ENCODE results near the gene MCM8. TPM values are rescaled to one million over a fixed set of nuclear protein-coding genes. Genes with fewer than 3 reads are reported as not detected.
A peak's percentile ranks its signal among the peaks of the same experiment; 100 is the strongest.

Gene MCM8
- total RNA-seq, 6 donors from 2014 or later: 2.9 to 7.5 (median 3.9) TPM

DNA sequence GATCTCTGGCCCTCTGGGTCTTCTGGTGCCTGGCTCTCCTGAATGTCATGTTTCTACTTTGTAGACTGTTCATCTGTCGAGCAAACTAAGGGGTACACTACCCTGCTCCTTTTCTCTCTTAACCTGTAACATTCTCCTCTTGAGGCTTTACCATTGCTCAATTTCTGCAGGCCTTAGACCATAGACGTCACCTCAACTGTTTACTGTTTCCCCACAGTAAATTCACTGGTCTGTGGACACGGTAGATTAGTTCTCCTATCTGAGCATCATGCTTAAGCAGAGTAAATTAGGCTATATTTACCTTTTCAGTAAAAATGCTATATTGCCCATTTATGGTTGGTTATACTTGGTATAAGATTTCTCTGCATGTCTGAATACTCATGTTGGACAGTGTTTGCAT lies 40.5 kb downstream of the MCM8 start:
- H3K4me1 ChIP-seq: no peaks in the 10 kb centered on the region
- no peak overlapping the region for H3K4me3 ChIP-seq
- peaks cover 0 to 15% (median 6%) of the 10 kb centered on the region in 4 donors for H3K36me3 ChIP-seq
- TF ChIP-seq POLR2AphosphoS5 (IDR thresholded peaks at IDR 0.05) (no peak), EP300 (IDR thresholded peaks at IDR 0.05) (no peak), POLR2A (IDR thresholded peaks at IDR 0.05) (no peak)
- TF ChIP-seq, protein P1, sequence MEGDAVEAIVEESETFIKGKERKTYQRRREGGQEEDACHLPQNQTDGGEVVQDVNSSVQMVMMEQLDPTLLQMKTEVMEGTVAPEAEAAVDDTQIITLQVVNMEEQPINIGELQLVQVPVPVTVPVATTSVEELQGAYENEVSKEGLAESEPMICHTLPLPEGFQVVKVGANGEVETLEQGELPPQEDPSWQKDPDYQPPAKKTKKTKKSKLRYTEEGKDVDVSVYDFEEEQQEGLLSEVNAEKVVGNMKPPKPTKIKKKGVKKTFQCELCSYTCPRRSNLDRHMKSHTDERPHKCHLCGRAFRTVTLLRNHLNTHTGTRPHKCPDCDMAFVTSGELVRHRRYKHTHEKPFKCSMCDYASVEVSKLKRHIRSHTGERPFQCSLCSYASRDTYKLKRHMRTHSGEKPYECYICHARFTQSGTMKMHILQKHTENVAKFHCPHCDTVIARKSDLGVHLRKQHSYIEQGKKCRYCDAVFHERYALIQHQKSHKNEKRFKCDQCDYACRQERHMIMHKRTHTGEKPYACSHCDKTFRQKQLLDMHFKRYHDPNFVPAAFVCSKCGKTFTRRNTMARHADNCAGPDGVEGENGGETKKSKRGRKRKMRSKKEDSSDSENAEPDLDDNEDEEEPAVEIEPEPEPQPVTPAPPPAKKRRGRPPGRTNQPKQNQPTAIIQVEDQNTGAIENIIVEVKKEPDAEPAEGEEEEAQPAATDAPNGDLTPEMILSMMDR (IDR thresholded peaks at IDR 0.05): no peak
- H3K27ac ChIP-seq: no peak overlapping the region
- 64 to 81% methylated on average over 3 of the region's 3 CpGs for WGBS, 2 donors
- no peak for DNase-seq
- H3K27me3 ChIP-seq: no peaks in the 10 kb centered on the region
- no peak for ATAC-seq (ENCODE audit: low FRiP score in 2 of 2)
- H3K9me3 ChIP-seq: no peaks in the 10 kb centered on the region

DNA sequence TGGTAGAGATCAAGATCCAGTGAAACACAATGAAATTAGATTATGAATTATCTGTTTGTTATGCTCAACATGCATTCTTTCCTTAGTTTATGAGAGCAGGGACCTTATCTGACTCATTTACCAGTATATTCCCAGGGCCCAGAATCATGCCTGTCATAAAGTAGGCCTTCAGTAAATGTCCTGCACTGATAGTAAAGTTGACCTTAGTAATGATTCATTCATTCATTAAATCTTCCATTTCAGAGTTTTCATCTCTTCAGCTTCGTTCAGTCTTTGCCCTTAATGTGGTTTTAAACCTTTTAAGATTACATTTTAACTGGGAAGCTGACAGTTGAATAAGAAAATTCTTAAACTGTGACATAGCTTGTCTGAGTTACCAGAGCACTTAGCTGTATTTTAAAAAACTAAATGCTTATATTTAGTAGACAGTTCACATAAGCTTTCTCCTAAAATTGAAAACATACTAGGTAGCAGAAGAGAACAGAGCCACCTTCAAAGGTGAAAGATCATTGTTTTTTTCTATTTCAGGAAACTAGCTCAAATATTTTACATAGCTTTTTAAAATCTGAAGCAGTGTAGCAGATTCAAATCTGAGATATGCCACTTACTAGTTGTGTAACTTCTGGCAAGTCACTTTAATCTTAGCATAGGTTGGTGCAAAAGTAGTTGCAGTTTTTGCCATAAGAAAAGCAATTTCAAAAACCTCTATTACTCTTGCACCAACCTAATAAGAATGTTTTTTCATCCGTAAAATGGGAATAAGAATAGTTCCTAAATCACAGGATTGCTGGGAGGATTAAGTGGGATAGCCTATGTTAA lies 41.4 kb downstream of the MCM8 start:
- H3K27ac ChIP-seq: no peak overlapping the region

DNA sequence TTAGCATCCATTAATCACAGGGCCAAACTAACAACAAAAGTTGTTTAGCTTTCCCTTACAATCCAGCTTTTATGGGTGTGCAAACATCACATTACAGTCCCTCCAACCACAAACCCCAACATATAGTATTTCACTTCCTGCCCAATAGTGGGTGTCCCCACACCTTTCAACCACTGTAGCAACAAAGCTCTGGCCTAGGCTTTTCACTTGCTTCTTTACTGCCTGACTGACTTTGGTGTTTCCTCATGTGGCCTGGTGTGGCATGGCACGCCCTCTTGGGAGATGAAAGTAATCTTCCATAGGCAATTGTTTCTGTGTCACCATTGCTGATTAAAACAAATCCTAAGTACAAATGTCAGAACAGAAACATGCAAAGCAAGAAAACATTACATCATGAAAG lies 46.3 kb downstream of the MCM8 start:
- WGBS, 2 donors: 80 to 85% methylated on average over 1 of the region's 1 CpG
- no peak overlapping the region for H3K27ac ChIP-seq
- DNase-seq: no peak

More for the DNA sequence above, 41.4 kb downstream of the MCM8 start:
- no peaks in the 10 kb centered on the region for H3K9me3 ChIP-seq
- WGBS, 2 donors: 87 to 88% methylated on average over 2 of the region's 2 CpGs
- ATAC-seq (ENCODE audit: low FRiP score in 2 of 2): no peak
- H3K27me3 ChIP-seq: no peaks in the 10 kb centered on the region
- H3K4me1 ChIP-seq: no peaks in the 10 kb centered on the region
- DNase-seq: no peak
- TF ChIP-seq, protein P1 (IDR thresholded peaks at IDR 0.05): no peak
- TF ChIP-seq EP300 (IDR thresholded peaks at IDR 0.05) (no peak), POLR2AphosphoS5 (IDR thresholded peaks at IDR 0.05) (no peak), POLR2A (IDR thresholded peaks at IDR 0.05) (no peak)
- peaks cover 0 to 13% (median 6%) of the 10 kb centered on the region in 4 donors for H3K36me3 ChIP-seq
- no peak overlapping the region for H3K4me3 ChIP-seq

DNA sequence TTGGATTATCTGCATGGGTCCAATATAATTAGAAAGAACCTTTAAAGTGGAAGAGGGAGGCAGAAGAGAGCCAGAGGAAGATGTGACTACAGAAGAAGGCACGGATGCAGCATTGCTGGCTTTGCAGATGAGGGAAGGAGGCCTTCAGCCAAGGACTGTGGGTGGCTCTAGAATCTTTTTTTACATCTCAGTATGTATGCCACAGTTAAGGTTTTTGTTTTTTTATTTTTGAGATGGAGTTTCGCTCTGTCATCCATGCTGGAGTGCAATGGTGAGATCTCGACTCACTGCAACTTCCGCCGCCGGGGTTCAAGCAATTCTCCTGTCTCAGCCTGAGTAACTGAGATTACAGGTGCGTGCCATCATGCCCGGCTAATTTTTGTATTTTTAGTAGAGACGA lies 49.3 kb downstream of the MCM8 start:
- TF ChIP-seq, protein P1 (IDR thresholded peaks at IDR 0.05): no peak
- TF ChIP-seq EP300 (IDR thresholded peaks at IDR 0.05): no peak
- TF ChIP-seq POLR2A (IDR thresholded peaks at IDR 0.05): no peak
- TF ChIP-seq POLR2AphosphoS5 (IDR thresholded peaks at IDR 0.05): no peak
- H3K36me3 ChIP-seq: peaks cover 0 to 7% (median 0%) of the 10 kb centered on the region in 4 donors
- H3K27ac ChIP-seq: no peak overlapping the region
- H3K9me3 ChIP-seq: no peaks in the 10 kb centered on the region
- H3K27me3 ChIP-seq: no peaks in the 10 kb centered on the region
- H3K4me3 ChIP-seq: no peak overlapping the region
- no peak for DNase-seq
- 95 to 96% methylated on average over 9 of the region's 9 CpGs for WGBS, 2 donors
- peaks cover 0 to 3% (median 0%) of the 10 kb centered on the region in 4 donors for H3K4me1 ChIP-seq
- ATAC-seq (ENCODE audit: low FRiP score in 2 of 2): no peak

More for the DNA sequence above, 46.3 kb downstream of the MCM8 start:
- Histone ChIP-seq H3K4me1 (no peaks in the 10 kb centered on the region), H3K4me3 (no peak overlapping the region), H3K9me3 (no peaks in the 10 kb centered on the region), H3K36me3 (peaks cover 0 to 7% (median 5%) of the 10 kb centered on the region in 4 donors), H3K27me3 (no peaks in the 10 kb centered on the region)
- ATAC-seq (ENCODE audit: low FRiP score in 2 of 2): no peak
- TF ChIP-seq, protein P1 (IDR thresholded peaks at IDR 0.05): peak in 1 of 6 experiments; percentile 4
- no peak for TF ChIP-seq POLR2AphosphoS5 (IDR thresholded peaks at IDR 0.05)
- no peak for TF ChIP-seq EP300 (IDR thresholded peaks at IDR 0.05)

Measured in upper lobe of left lung (tissue), 6 donors.